Testis (tissue), 3 donors: ENCODE data around the gene SHROOM1. TPM values are rescaled to one million over a fixed set of nuclear protein-coding genes. Genes with fewer than 3 reads are reported as not detected.

Source experiments
- DNase-seq: peaks from one replicate; pipeline ENCODE4 v3.0.0-alpha.2; 2019
- H3K27ac ChIP-seq, 2 donors: fragments of 200-600 bp; sonication (generic); one replicate each; pipeline ENCODE4 v1.5.1; 2019
- H3K27me3 ChIP-seq: fragments of 200-600 bp; sonication (generic); one replicate; pipeline ENCODE4 v1.5.1; 2019
- H3K36me3 ChIP-seq: fragments of 200-600 bp; sonication (generic); one replicate; pipeline ENCODE4 v1.5.1; 2017; ENCODE audit warnings: low read depth; ENCODE audit errors: missing control alignments
- H3K4me1 ChIP-seq: fragments of 200-600 bp; sonication (generic); one replicate; pipeline ENCODE4 v1.5.1; 2019
- H3K4me3 ChIP-seq, 2 donors: fragments of 200-600 bp; sonication (generic); one replicate each; pipeline ENCODE4 v1.5.1; 2017 to 2019
- H3K9me3 ChIP-seq: fragments of 200-600 bp; sonication (generic); one replicate; pipeline ENCODE4 v1.5.1; 2017
- POLR2A ChIP-seq: fragments of 450-650 bp; IDR thresholded peaks from one replicate; pipeline ENCODE4 v1.6.1; 2017; ENCODE audit warnings: antibody characterized with exemption, mild to moderate bottlenecking, moderate library complexity
- WGBS, 2 donors: methylation state at CpG; one replicate each; pipeline ENCODE4 v1.1.5; 2018; 5-methylcytosine and 5-hydroxymethylcytosine counted together
- intact Hi-C: fragments of 100-400 bp; cut with DNase I; formaldehyde crosslinking; loops from one replicate; pipeline ENCODE4 v1.15.1; 2023; ENCODE audit warnings: low total_unique reads
- polyA plus RNA-seq: library from polyadenylated mRNA; stranded (reverse); fragments of 350-450 nt; fragmentation: Illumina TruSeq; extraction: RNeasy Lipid Tissue Mini Kit (QIAGEN cat#74804); gene quantifications from one replicate; pipeline ENCODE4 v1.2.3, GENCODE V29; 2014; ENCODE audit warnings: low read depth, low replicate concordance; ENCODE audit not compliant: insufficient read depth
- total RNA-seq, 2 donors: library from RNA; depleted of rRNA; stranded (reverse); fragments of >200 nt; gene quantifications; one replicate each; pipeline ENCODE4 v1.2.3, GENCODE V29; 2016
- TF ChIP-seq, protein P1 (sequence below), 3 experiments: fragments of 450-650 bp in 2 of 3; fragments of 200-600 bp in 1 of 3; sonication (generic) in 1 of 3; IDR thresholded peaks; one replicate each; pipeline ENCODE4 v1.5.1; 2016 to 2019; ENCODE audit warnings: antibody characterized with exemption in 3 of 3, mild to moderate bottlenecking in 2 of 3, moderate library complexity in 1 of 3

Gene SHROOM1
- total and polyA plus RNA-seq, 3 donors from 2014 or later: 2.1 to 9.6 (median 9.0) TPM

DNA sequence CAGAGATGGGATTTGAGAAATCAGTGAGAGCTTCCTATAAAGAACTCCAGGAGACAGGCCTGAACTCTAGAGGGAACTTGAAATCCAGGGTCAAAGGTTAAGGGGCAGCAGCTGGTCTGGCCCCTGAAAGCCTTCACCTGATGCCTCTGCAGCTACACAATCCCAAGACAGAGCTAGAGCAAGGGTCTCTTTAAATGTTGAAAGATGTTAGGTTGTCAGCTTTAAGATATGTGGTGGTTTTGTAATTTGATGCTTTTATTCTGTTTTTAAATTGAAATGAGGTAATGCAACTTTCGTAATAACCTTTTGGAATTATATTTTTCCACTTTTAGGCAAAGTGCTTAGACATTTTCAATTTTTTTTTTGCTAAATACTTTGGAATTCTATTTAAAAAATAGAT, 15.0 kb downstream of the SHROOM1 start:
- H3K9me3 ChIP-seq: no peaks in the 10 kb centered on the region
- H3K36me3 ChIP-seq: no peaks in the 10 kb centered on the region
- no peak for DNase-seq
- intact Hi-C loops: no loop called here
- no peak overlapping the region for H3K4me3 ChIP-seq
- TF ChIP-seq, protein P1, sequence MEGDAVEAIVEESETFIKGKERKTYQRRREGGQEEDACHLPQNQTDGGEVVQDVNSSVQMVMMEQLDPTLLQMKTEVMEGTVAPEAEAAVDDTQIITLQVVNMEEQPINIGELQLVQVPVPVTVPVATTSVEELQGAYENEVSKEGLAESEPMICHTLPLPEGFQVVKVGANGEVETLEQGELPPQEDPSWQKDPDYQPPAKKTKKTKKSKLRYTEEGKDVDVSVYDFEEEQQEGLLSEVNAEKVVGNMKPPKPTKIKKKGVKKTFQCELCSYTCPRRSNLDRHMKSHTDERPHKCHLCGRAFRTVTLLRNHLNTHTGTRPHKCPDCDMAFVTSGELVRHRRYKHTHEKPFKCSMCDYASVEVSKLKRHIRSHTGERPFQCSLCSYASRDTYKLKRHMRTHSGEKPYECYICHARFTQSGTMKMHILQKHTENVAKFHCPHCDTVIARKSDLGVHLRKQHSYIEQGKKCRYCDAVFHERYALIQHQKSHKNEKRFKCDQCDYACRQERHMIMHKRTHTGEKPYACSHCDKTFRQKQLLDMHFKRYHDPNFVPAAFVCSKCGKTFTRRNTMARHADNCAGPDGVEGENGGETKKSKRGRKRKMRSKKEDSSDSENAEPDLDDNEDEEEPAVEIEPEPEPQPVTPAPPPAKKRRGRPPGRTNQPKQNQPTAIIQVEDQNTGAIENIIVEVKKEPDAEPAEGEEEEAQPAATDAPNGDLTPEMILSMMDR (IDR thresholded peaks at IDR 0.05): no peak
- no peak for TF ChIP-seq POLR2A
- WGBS, 2 donors: 87 to 98% methylated on average over 1 of the region's 1 CpG
- H3K4me1 ChIP-seq: no peaks in the 10 kb centered on the region
- no peaks in the 10 kb centered on the region for H3K27me3 ChIP-seq
- H3K27ac ChIP-seq: no peak overlapping the region

- peak; percentile 24 for DNase-seq
- H3K27ac ChIP-seq: no peak overlapping the region
- H3K27me3 ChIP-seq: no peaks in the 10 kb centered on the region
- 64 to 79% methylated on average over 32 to 37 of the region's 81 CpGs for WGBS, 2 donors
- H3K9me3 ChIP-seq: no peaks in the 10 kb centered on the region
- intact Hi-C loops: no loop called here
- H3K36me3 ChIP-seq: no peaks in the 10 kb centered on the region
- no peak for TF ChIP-seq POLR2A
- TF ChIP-seq, protein P1 (IDR thresholded peaks at IDR 0.05): no peak
- no peaks in the 10 kb centered on the region for H3K4me1 ChIP-seq
- H3K4me3 ChIP-seq: peak overlapping the region; percentile 48 to 60
These were observed 15.7 kb downstream of the SHROOM1 start for GRCh38 chr5:132814503-132815294.

GRCh38 chr5:132813599-132814502, 16.6 kb downstream of the SHROOM1 start:
- no peaks in the 10 kb centered on the region for H3K9me3 ChIP-seq
- H3K27ac ChIP-seq: peak overlapping the region; percentile 29 to 45
- DNase-seq: peak; percentile 22
- no peaks in the 10 kb centered on the region for H3K4me1 ChIP-seq
- no peak for TF ChIP-seq POLR2A
- TF ChIP-seq, protein P1 (IDR thresholded peaks at IDR 0.05): no peak
- no peaks in the 10 kb centered on the region for H3K36me3 ChIP-seq
- no peaks in the 10 kb centered on the region for H3K27me3 ChIP-seq
- peak overlapping the region; percentile 48 to 60 for H3K4me3 ChIP-seq
- intact Hi-C loops: no loop called here
- 5% methylated on average over 56 of the region's 110 CpGs; no CpG with 5 or more reads in 1 of the 2 donors for WGBS, 2 donors

DNA sequence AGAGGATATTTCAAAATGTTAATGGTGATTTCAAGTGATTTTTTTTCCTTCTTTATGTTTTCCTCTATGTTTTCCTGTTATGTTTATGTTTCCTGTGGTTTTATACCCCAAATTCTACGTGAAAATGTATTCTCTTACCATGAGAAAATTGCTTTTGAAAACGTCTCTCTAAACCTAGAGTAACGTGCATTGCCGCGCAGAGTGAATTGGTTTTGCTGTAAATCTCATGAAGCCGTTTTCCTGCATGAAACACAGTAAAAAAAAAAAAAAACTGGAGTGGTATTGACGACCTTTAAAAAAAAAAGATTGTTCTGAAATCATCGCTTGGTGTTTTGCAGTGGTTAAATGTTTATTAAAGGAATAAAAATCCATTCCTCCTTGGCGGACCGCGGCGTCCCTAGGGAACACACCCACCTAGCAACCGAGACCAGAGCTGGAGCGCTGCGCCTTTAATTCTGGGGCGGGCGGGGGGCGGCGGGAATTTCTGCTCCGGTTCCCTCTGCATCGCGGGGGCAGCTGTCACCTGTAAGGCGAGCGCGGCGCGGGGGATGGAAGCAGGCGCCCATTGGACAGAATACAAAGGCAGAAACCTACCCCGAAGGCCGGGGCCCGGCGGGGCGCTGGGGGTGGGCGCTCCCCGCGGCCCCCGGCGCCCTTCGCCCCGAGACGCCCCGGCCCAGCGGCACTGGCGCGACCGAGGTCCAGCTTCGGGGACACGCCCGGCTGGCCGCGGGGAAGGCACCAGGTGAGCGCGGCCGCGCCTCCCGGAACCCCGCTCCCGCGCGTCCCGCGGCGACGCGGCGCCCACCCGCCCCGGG, 17.5 kb downstream of the SHROOM1 start, which contains the start of gene SOWAHA:
Gene SOWAHA (plus strand): TSS at position 522 of the 818 bp plus-strand sequence. CDS start 320 bp downstream, outside the sequence.
- peak within 1 kb of the TSS; percentile 29 to 45 for H3K27ac ChIP-seq
- TF ChIP-seq, protein P1 (IDR thresholded peaks at IDR 0.05): no peak
- H3K9me3 ChIP-seq: no peaks in the 10 kb centered on the region
- no peaks in the 10 kb centered on the region for H3K4me1 ChIP-seq
- no peaks in the 10 kb centered on the region for H3K27me3 ChIP-seq
- peak; percentile 51 for DNase-seq
- no peaks in the 10 kb centered on the region for H3K36me3 ChIP-seq
- intact Hi-C loops: no loop called here
- peak within 1 kb of the TSS; percentile 48 to 60 for H3K4me3 ChIP-seq
- WGBS, 2 donors: 4 to 10% methylated on average over 28 to 47 of the region's 68 CpGs
